Fibroblast of upper back skin (primary cell): Measurements from ENCODE around the gene CAMTA1.

Experiments
- DNase-seq: peaks from one replicate; pipeline ENCODE4 v3.0.0-alpha.2; 2013

CAMTA1 gene

GRCh38 chr1:7221826-7222694 is 436.8 kb downstream of the CAMTA1 start:
- DNase-seq, result peak; percentile 16

- no peak for DNase-seq
Observed at GRCh38 chr1:7222695-7223015, 437.4 kb downstream of the CAMTA1 start.

GRCh38 chr1:7223334-7224080 is 438.3 kb downstream of the CAMTA1 start:
- DNase-seq, result peak; percentile 90

GRCh38 chr1:7224081-7224534 is 438.9 kb downstream of the CAMTA1 start:
- no peak for DNase-seq

GRCh38 chr1:7224644-7225043 is 439.4 kb downstream of the CAMTA1 start:
- no peak for DNase-seq

- no peak for DNase-seq
Observed at GRCh38 chr1:7225711-7226505, 440.7 kb downstream of the CAMTA1 start.

- DNase-seq, result no peak
Observed at GRCh38 chr1:7227654-7228053, 442.4 kb downstream of the CAMTA1 start.

- DNase-seq, result no peak
Observed at GRCh38 chr1:7228252-7228961, 443.2 kb downstream of the CAMTA1 start.

GRCh38 chr1:7229186-7229585 is 443.9 kb downstream of the CAMTA1 start:
- DNase-seq, result no peak

GRCh38 chr1:7229696-7230631 is 444.7 kb downstream of the CAMTA1 start:
- DNase-seq, result peak; percentile 76

- no peak for DNase-seq
Observed at GRCh38 chr1:7232441-7233236, 447.4 kb downstream of the CAMTA1 start.

GRCh38 chr1:7233237-7233540 is 447.9 kb downstream of the CAMTA1 start:
- DNase-seq, result no peak

- no peak for DNase-seq
Observed at GRCh38 chr1:7233646-7234470, 448.6 kb downstream of the CAMTA1 start.

GRCh38 chr1:7234471-7234755 is 449.2 kb downstream of the CAMTA1 start:
- DNase-seq, result no peak

GRCh38 chr1:7235871-7236517 is 450.7 kb downstream of the CAMTA1 start:
- DNase-seq, result no peak

GRCh38 chr1:7236844-7237515 is 451.7 kb downstream of the CAMTA1 start:
- DNase-seq, result no peak

GRCh38 chr1:7247158-7247557 is 461.9 kb downstream of the CAMTA1 start:
- DNase-seq, result no peak

GRCh38 chr1:7247791-7248548 is 462.7 kb downstream of the CAMTA1 start:
- no peak for DNase-seq
